KMS-11 (cell line): ENCODE measurements around the gene ZBTB7B.

Experiments
- H2AFZ ChIP-seq: fragments of 200-600 bp; sonication (generic); 2 replicates; pipeline ENCODE4 v1.6.1; 2016; ENCODE audit warnings: antibody characterized with exemption, mixed run types, low read depth
- H3K27ac ChIP-seq: fragments of 200-600 bp; sonication (generic); 2 replicates; pipeline ENCODE4 v1.6.1; 2016; ENCODE audit warnings: mild to moderate bottlenecking, mixed run types
- H3K27me3 ChIP-seq: fragments of 200-600 bp; sonication (generic); 2 replicates; pipeline ENCODE4 v1.6.1; 2017; ENCODE audit warnings: mild to moderate bottlenecking, low read depth, mixed run types, moderate library complexity; ENCODE audit not compliant: insufficient read depth
- H3K36me3 ChIP-seq: fragments of 200-600 bp; sonication (generic); 2 replicates; pipeline ENCODE4 v1.6.1; 2017; ENCODE audit warnings: mild to moderate bottlenecking, mixed run types; ENCODE audit not compliant: insufficient read depth
- H3K4me1 ChIP-seq: fragments of 200-600 bp; sonication (generic); 2 replicates; pipeline ENCODE4 v1.6.1; 2016; ENCODE audit warnings: mild to moderate bottlenecking, low read depth, mixed run types; ENCODE audit not compliant: poor library complexity, severe bottlenecking
- H3K4me2 ChIP-seq: fragments of 200-600 bp; sonication (generic); 2 replicates; pipeline ENCODE4 v1.7.0; 2016; ENCODE audit warnings: mild to moderate bottlenecking, mixed run types
- H3K4me3 ChIP-seq: fragments of 200-600 bp; sonication (generic); IDR thresholded peaks from 2 replicates; pipeline ENCODE4 v1.6.1; 2017; ENCODE audit warnings: low read depth, low read length, mixed read lengths; ENCODE audit not compliant: insufficient read depth
- H3K79me2 ChIP-seq: fragments of 200-600 bp; sonication (generic); 2 replicates; pipeline ENCODE4 v1.6.1; 2016; ENCODE audit warnings: low read depth, mixed run types; ENCODE audit not compliant: insufficient read depth
- H3K9ac ChIP-seq: fragments of 200-600 bp; sonication (generic); 2 replicates; pipeline ENCODE4 v1.6.1; 2016; ENCODE audit warnings: mild to moderate bottlenecking, mixed run types
- H4K20me1 ChIP-seq: fragments of 200-600 bp; sonication (generic); 2 replicates; pipeline ENCODE4 v1.6.1; 2016; ENCODE audit warnings: mild to moderate bottlenecking, mixed run types; ENCODE audit not compliant: insufficient read depth
- CTCF ChIP-seq: fragments of 200-600 bp; sonication (generic); conservative IDR thresholded peaks from 2 replicates; pipeline ENCODE4 v1.6.1; 2017; ENCODE audit warnings: low read depth, mild to moderate bottlenecking, antibody characterized with exemption, low read length, moderate library complexity, mixed read lengths

Gene ZBTB7B

GRCh38 chr1:154972517-154973343 is 29.9 kb upstream of the ZBTB7B start:
- H3K4me2 ChIP-seq: peak overlapping the region; percentile 60
- H3K4me3 ChIP-seq: no peak overlapping the region
- TF ChIP-seq CTCF: no peak
- H4K20me1 ChIP-seq: no peaks in the 10 kb centered on the region
- H3K36me3 ChIP-seq: peaks cover 5% of the 10 kb centered on the region; the same call in 1 of the 2 replicates
- H3K27me3 ChIP-seq: no peaks in the 10 kb centered on the region
- H3K79me2 ChIP-seq: peaks cover 80% of the 10 kb centered on the region
- peak overlapping the region; percentile 77; the same call in 1 of the 2 replicates for H3K27ac ChIP-seq
- peaks cover 67% of the 10 kb centered on the region for H3K4me1 ChIP-seq
- H2AFZ ChIP-seq: no peak overlapping the region
- H3K9ac ChIP-seq: no peak overlapping the region; the same call in 1 of the 2 replicates

DNA sequence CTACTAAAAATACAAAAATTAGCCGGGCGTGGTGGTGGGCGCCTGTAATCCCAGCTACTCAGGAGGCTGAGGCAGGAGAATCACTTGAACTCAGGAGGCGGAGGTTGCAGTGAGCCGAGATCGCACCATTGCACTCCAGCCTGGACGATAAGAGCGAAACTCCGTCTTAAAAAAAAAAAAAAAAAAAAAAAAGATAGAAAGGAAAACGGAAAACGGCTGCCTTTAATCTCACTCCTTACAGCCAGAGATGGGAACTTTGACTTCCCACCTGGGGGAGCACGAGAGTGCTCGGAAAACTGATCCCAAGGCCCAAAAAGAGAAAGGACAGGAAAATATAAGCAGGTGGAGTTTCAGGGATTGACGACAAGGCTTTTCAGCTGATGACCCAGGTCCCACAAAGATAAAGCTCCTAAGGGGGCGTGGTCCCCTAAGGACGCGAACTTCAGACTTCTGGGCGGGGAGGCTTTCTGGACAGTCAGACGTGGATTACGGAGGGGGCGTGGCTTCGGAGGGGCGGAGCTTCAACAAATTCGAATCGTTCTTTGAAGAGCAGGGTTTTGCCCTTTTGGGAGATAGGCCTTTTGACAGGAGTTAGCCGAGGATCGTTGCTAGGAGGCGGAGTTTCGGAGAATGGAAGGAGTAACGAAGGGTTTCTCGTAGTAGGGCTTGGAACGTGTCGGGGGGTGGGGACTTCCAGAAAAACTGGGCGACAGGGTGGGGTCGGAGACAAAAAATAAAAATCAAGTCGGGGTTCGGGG is 29.1 kb upstream of the ZBTB7B start:
- no peaks in the 10 kb centered on the region for H3K27me3 ChIP-seq
- H3K4me2 ChIP-seq: peak overlapping the region; percentile 60
- peak overlapping the region; percentile 77 for H3K27ac ChIP-seq
- peaks cover 8% of the 10 kb centered on the region; the same call in 1 of the 2 replicates for H3K36me3 ChIP-seq
- peak overlapping the region; percentile 28; the same call in 1 of the 2 replicates for H2AFZ ChIP-seq
- peaks cover 88% of the 10 kb centered on the region for H3K79me2 ChIP-seq
- peak; percentile 61; the same call in 1 of the 2 replicates for TF ChIP-seq CTCF
- H3K9ac ChIP-seq: peak overlapping the region; percentile 76
- peak overlapping the region; percentile 92 for H3K4me3 ChIP-seq
- peaks cover 72% of the 10 kb centered on the region for H3K4me1 ChIP-seq
- H4K20me1 ChIP-seq: no peaks in the 10 kb centered on the region

DNA sequence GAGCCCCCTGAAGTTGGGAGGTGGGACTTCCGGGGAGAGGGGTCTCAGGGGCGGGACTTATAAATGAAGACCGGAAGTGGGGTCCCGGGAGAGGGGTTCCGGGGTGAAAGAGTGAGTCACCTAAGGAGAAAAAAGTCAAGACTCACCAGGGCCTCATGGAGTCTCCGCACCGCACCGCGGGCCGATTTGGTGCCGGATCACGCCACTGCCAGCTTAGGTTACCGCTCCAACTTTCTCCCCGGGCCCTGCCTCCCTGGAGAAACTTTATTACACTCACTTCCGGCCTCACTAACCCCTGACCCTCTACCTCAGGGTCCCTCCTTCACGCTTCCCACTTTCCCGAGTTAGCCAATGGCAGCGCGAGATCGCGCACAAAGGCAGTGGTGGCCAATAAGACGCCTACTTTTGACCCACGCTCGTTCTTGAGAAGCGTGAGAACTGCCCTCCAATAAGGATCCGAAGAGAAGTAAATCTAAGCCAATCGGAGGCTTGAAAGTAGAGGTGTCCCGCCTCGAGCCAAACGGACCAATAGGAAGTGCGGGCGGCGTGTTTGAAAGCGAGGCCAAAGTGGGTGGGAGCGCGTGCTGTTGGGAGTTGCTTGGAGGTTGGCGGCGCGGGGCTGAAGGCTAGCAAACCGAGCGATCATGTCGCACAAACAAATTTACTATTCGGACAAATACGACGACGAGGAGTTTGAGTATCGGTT is 28.3 kb upstream of the ZBTB7B start, which contains the start of gene CKS1B:
TSS of gene CKS1B (plus strand) at position 580 of the 706 bp plus-strand sequence. CDS start at position 645, 65 bp downstream.
- Histone ChIP-seq H2AFZ (peak within 1 kb of the TSS; percentile 28), H3K27ac (peak within 1 kb of the TSS; percentile 77), H3K4me3 (peak within 1 kb of the TSS; percentile 98), H3K4me1 (peaks cover 66% of the 10 kb centered on the region), H3K27me3 (no peaks in the 10 kb centered on the region), H3K36me3 (peaks cover 10% of the 10 kb centered on the region; the same call in 1 of the 2 replicates), H3K4me2 (peak within 1 kb of the TSS; percentile 89), H4K20me1 (no peaks in the 10 kb centered on the region), H3K79me2 (peaks cover 88% of the 10 kb centered on the region), H3K9ac (peak within 1 kb of the TSS; percentile 76)
- no peak for TF ChIP-seq CTCF

- peaks cover 60% of the 10 kb centered on the region for H3K4me1 ChIP-seq
- H3K4me2 ChIP-seq: peak overlapping the region; percentile 89
- no peaks in the 10 kb centered on the region for H3K27me3 ChIP-seq
- peak overlapping the region; percentile 28 for H2AFZ ChIP-seq
- H3K36me3 ChIP-seq: peaks cover 17% of the 10 kb centered on the region; the same call in 1 of the 2 replicates
- H3K4me3 ChIP-seq: peak overlapping the region; percentile 98
- peak; percentile 30; the same call in 1 of the 2 replicates for TF ChIP-seq CTCF
- H4K20me1 ChIP-seq: no peaks in the 10 kb centered on the region
- peak overlapping the region; percentile 77 for H3K27ac ChIP-seq
- peaks cover 88% of the 10 kb centered on the region for H3K79me2 ChIP-seq
- peak overlapping the region; percentile 76 for H3K9ac ChIP-seq
Observed at GRCh38 chr1:154974808-154975408, 27.7 kb upstream of the ZBTB7B start.
